Iris pigment epithelial cell (primary cell): Measurements from ENCODE around the gene SLITRK5.
A peak's percentile ranks its signal among the peaks of the same experiment; 100 is the strongest.

Experiments
- DNase-seq: peaks from one replicate; pipeline ENCODE4 v3.0.0-alpha.2; 2011; ENCODE audit warnings: low read depth

SLITRK5 gene

GRCh38 chr13:87671031-87671752 lies at the start of gene SLITRK5:
TSS of gene SLITRK5 (plus strand) at chr13:87671371. CDS start at chr13:87675389, 4,018 bp downstream.
- peak; percentile 56 for DNase-seq

- no peak for DNase-seq
Observed at GRCh38 chr13:87622971-87623370, 48.2 kb upstream of the SLITRK5 start.

GRCh38 chr13:87656306-87656705 lies 14.9 kb upstream of the SLITRK5 start:
- no peak for DNase-seq

- peak; percentile 47 for DNase-seq
Observed at GRCh38 chr13:87661471-87661870, 9.7 kb upstream of the SLITRK5 start.

GRCh38 chr13:87666831-87667230 lies 4.3 kb upstream of the SLITRK5 start:
- DNase-seq = no peak

- no peak for DNase-seq
Observed at GRCh38 chr13:87667686-87668085, 3.5 kb upstream of the SLITRK5 start.

- peak; percentile 34 for DNase-seq
Observed at GRCh38 chr13:87669379-87669978, 1.7 kb upstream of the SLITRK5 start.

GRCh38 chr13:87671753-87672605 lies 808 bp downstream of the SLITRK5 start:
- no peak for DNase-seq

- no peak for DNase-seq
Observed at GRCh38 chr13:87674247-87674738, 3.1 kb downstream of the SLITRK5 start.

GRCh38 chr13:87675851-87676250 lies 4.7 kb downstream of the SLITRK5 start:
- DNase-seq = no peak

GRCh38 chr13:87676254-87677042 lies 5.3 kb downstream of the SLITRK5 start:
- DNase-seq = no peak

- no peak for DNase-seq
Observed at GRCh38 chr13:87677043-87677495, 5.9 kb downstream of the SLITRK5 start.

- no peak for DNase-seq
Observed at GRCh38 chr13:87677496-87678371, 6.6 kb downstream of the SLITRK5 start.

GRCh38 chr13:87678372-87678752 lies 7.2 kb downstream of the SLITRK5 start:
- no peak for DNase-seq

- no peak for DNase-seq
Observed at GRCh38 chr13:87680298-87680697, 9.1 kb downstream of the SLITRK5 start.

- peak; percentile 27 for DNase-seq
Observed at GRCh38 chr13:87684850-87685742, 13.9 kb downstream of the SLITRK5 start.

- no peak for DNase-seq
Observed at GRCh38 chr13:87696458-87696857, 25.3 kb downstream of the SLITRK5 start.

GRCh38 chr13:87698268-87698667 lies 27.1 kb downstream of the SLITRK5 start:
- DNase-seq = no peak

GRCh38 chr13:87709947-87710346 lies 38.8 kb downstream of the SLITRK5 start:
- DNase-seq = no peak

GRCh38 chr13:87712012-87712411 lies 40.8 kb downstream of the SLITRK5 start:
- DNase-seq = no peak
